ENCODE results near the gene KDM5A.

GRCh38 chr12:388012-388411, 1.1 kb downstream of the KDM5A start:
- no peak for TF ChIP-seq CTCF (IDR thresholded peaks at IDR 0.05)
- no peak for TF ChIP-seq POLR2A (IDR thresholded peaks at IDR 0.05)
